A549 (cell line): ENCODE measurements around the gene PLEKHA7. TPM values are rescaled to one million over a fixed set of nuclear protein-coding genes. Genes with fewer than 3 reads are reported as not detected.
A peak's percentile ranks its signal among the peaks of the same experiment; 100 is the strongest.

Experiments
- ATAC-seq, 2 experiments: fragments of 200-7000 bp in 1 of 2; fragments of >200 bp in 1 of 2; cut with Nextera tagmentation in 1 of 2; cut with Tn5 transposase in 1 of 2; 3 replicates each; pipeline versions ENCODE4 v1.8.0 to v1.9.1; 2018 to 2020; ENCODE audit warnings: mild to moderate bottlenecking in 1 of 2, moderate library complexity in 1 of 2
- CTCF ChIA-PET: fragments of 300-600 bp; sonication (Branson Sonifier 250); formaldehyde crosslinking; extraction: SDS; loops from one replicate; lab custom pipeline; 2021; ENCODE audit warnings: antibody characterized with exemption, inconsistent platforms; lab: Yijun Ruan, JAX
- POLR2A ChIA-PET: fragments of 350-600 bp; formaldehyde crosslinking; extraction: SDS; loops from one replicate; lab custom pipeline; 2021; ENCODE audit warnings: antibody characterized with exemption, inconsistent platforms; lab: Yijun Ruan, JAX
- DNase-seq, 2 experiments: peaks; one replicate each; pipeline versions ENCODE4 v3.0.0 to v3.0.0-alpha.2; 2011 to 2016; ENCODE audit warnings: low read depth in 1 of 2, low spot score in 1 of 2
- FAIRE-seq: peaks from 2 replicates; lab custom pipeline; 2011; peaks lifted over from hg19 to GRCh38; lab: Jason Lieb, UNC
- H3K27ac ChIP-seq, 2 experiments: fragments of >200 bp; sonication (Bioruptor Twin); formaldehyde crosslinking; 3 replicates each; pipeline ENCODE4 v1.5.1; 2016 to 2017
- H3K4me1 ChIP-seq: fragments of >200 bp; sonication (Bioruptor Twin); formaldehyde crosslinking; 3 replicates; pipeline ENCODE4 v1.6.1; 2016
- H3K4me2 ChIP-seq: fragments of >200 bp; sonication (Bioruptor Twin); formaldehyde crosslinking; 3 replicates; pipeline ENCODE4 v1.6.1; 2016
- H3K4me3 ChIP-seq: fragments of >200 bp; sonication (Bioruptor Twin); formaldehyde crosslinking; 3 replicates; pipeline ENCODE4 v1.5.1; 2016
- H3K9me3 ChIP-seq: fragments of >200 bp; sonication (Bioruptor Twin); formaldehyde crosslinking; 3 replicates; pipeline ENCODE4 v1.6.1; 2016
- BCL3 ChIP-seq: fragments of >200 bp; sonication (Bioruptor Twin); formaldehyde crosslinking; IDR thresholded peaks from 3 replicates; pipeline ENCODE4 v1.6.1; 2016
- BHLHE40 ChIP-seq: IDR thresholded peaks from 2 replicates; pipeline ENCODE4 v1.6.1; 2012; ENCODE audit warnings: low read depth, low read length, inconsistent platforms
- CEBPB ChIP-seq, 2 experiments: fragments of >200 bp in 1 of 2; sonication (Bioruptor Twin) in 1 of 2; formaldehyde crosslinking in 1 of 2; IDR thresholded peaks; 2 replicates each; pipeline ENCODE4 v1.6.1; 2012 to 2016
- ESRRA ChIP-seq: fragments of 150-350 bp; IDR thresholded peaks from 2 replicates; pipeline ENCODE4 v1.6.1; 2014; ENCODE audit warnings: mild to moderate bottlenecking, low read length, borderline replicate concordance
- FOXS1 ChIP-seq: fragments of 250-450 bp; sonication (Bioruptor Pico); IDR thresholded peaks from 2 replicates; pipeline ENCODE4 v1.5.0; 2020; ENCODE audit warnings: mild to moderate bottlenecking, moderate library complexity
- HOXB5 ChIP-seq: fragments of 250-450 bp; sonication (Bioruptor Pico); IDR thresholded peaks from 2 replicates; pipeline ENCODE4 v1.5.0; 2020; ENCODE audit warnings: mild to moderate bottlenecking, moderate library complexity
- JUN ChIP-seq, 2 experiments: fragments of >200 bp; sonication (Bioruptor Twin); formaldehyde crosslinking; IDR thresholded peaks; 2 replicates in 1 of 2; 3 replicates in 1 of 2; pipeline ENCODE4 v1.6.1; 2016 to 2017
- KDM5A ChIP-seq: fragments of 200-600 bp; sonication (generic); IDR thresholded peaks from 2 replicates; pipeline ENCODE4 v1.6.1; 2016; ENCODE audit warnings: antibody characterized with exemption, mild to moderate bottlenecking
- MYC ChIP-seq: IDR thresholded peaks from 2 replicates; pipeline ENCODE4 v1.6.1; 2012; ENCODE audit warnings: mild to moderate bottlenecking, inconsistent platforms, low read length, improper control_type of control experiment, borderline replicate concordance
- NR3C1 ChIP-seq: fragments of >200 bp; sonication (Bioruptor Twin); formaldehyde crosslinking; IDR thresholded peaks from 3 replicates; pipeline ENCODE4 v1.6.1; 2017
- POLR2AphosphoS2 ChIP-seq: conservative IDR thresholded peaks from 2 replicates; pipeline ENCODE4 v1.6.1; 2012; ENCODE audit warnings: low read length, improper control_type of control experiment, inconsistent platforms
- RAD21 ChIP-seq, 2 experiments: fragments of >200 bp in 1 of 2; sonication (Bioruptor Twin) in 1 of 2; formaldehyde crosslinking in 1 of 2; IDR thresholded peaks in 1 of 2; conservative IDR thresholded peaks in 1 of 2; 2 replicates in 1 of 2; 3 replicates in 1 of 2; pipeline ENCODE4 v1.6.1; 2012 to 2018; ENCODE audit warnings: inconsistent platforms in 1 of 2
- RCOR1 ChIP-seq: fragments of 150-350 bp; IDR thresholded peaks from 2 replicates; pipeline ENCODE4 v1.6.1; 2014; ENCODE audit warnings: antibody characterized with exemption, low read length, low read depth
- RFX5 ChIP-seq: fragments of 450-650 bp; IDR thresholded peaks from 2 replicates; pipeline ENCODE4 v1.7.1; 2014; ENCODE audit warnings: antibody characterized with exemption, mild to moderate bottlenecking, moderate library complexity
- SMC3 ChIP-seq: fragments of >200 bp; sonication (Bioruptor Twin); formaldehyde crosslinking; IDR thresholded peaks from 3 replicates; pipeline ENCODE4 v1.6.1; 2018; ENCODE audit warnings: inconsistent platforms
- ZFP36 ChIP-seq: fragments of 450-650 bp; IDR thresholded peaks from 2 replicates; pipeline ENCODE4 v1.6.1; 2014; ENCODE audit warnings: borderline replicate concordance; ENCODE audit not compliant: partially characterized antibody
- ZNF302 ChIP-seq: fragments of 250-450 bp; sonication (Bioruptor Pico); IDR thresholded peaks from 2 replicates; pipeline ENCODE4 v1.9.0; 2021; ENCODE audit warnings: inconsistent platforms, mild to moderate bottlenecking, moderate library complexity
- WGBS: methylation state at CpG from one replicate; pipeline ENCODE4 v1.1.6; 2017; ENCODE audit errors: missing lambda C conversion rate; 5-methylcytosine and 5-hydroxymethylcytosine counted together
- polyA plus RNA-seq, 4 experiments: library from polyadenylated mRNA; depleted of rRNA in 3 of 4; stranded (reverse); fragments of >200 nt; fragmentation: RNase III in 1 of 4; extraction: RNeasy Plus Mini Kit Qiagen cat#74134 plus additional on column Dnase treatment in 1 of 4; gene quantifications; 2 replicates in 3 of 4; 3 replicates in 1 of 4; pipeline ENCODE4 v1.2.3, GENCODE V29; 2011 to 2017
- TF ChIP-seq, protein P1 (sequence below): IDR thresholded peaks from 2 replicates; pipeline ENCODE4 v1.6.1; 2012; ENCODE audit warnings: low read depth, borderline replicate concordance
- TF ChIP-seq, protein P2 (sequence below): fragments of 250-450 bp; sonication (Bioruptor Pico); IDR thresholded peaks from 2 replicates; pipeline ENCODE4 v1.5.0; 2020; ENCODE audit warnings: low read depth, mild to moderate bottlenecking, moderate library complexity
- TF ChIP-seq, protein P3 (sequence below): fragments of 450-650 bp; IDR thresholded peaks from 2 replicates; pipeline ENCODE4 v1.6.1; 2014; ENCODE audit warnings: antibody characterized with exemption

Gene PLEKHA7
- polyA plus RNA-seq, 2 of the 4 experiments (the other 2 are of a cell fraction) = 8.7 to 13.8 TPM

- TF ChIP-seq RFX5 = no peak
- TF ChIP-seq MYC = no peak
- no peak for TF ChIP-seq BHLHE40
- no peak for TF ChIP-seq FOXS1 (CRISPR knock-in tag)
- TF ChIP-seq, protein P1, sequence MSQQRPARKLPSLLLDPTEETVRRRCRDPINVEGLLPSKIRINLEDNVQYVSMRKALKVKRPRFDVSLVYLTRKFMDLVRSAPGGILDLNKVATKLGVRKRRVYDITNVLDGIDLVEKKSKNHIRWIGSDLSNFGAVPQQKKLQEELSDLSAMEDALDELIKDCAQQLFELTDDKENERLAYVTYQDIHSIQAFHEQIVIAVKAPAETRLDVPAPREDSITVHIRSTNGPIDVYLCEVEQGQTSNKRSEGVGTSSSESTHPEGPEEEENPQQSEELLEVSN = no peak
- no peak for TF ChIP-seq RAD21 (conservative IDR thresholded peaks at IDR 0.05 in 1 of 2, IDR thresholded peaks at IDR 0.05 in 1 of 2)
- TF ChIP-seq JUN (IDR thresholded peaks at IDR 0.05) = no peak
- no peak for TF ChIP-seq BCL3
- POLR2A ChIA-PET = no interaction called here
- ATAC-seq = no peak
- CTCF ChIA-PET = interaction anchor here (1.5 to 3.6 kb wide), 2 partner anchors 10 to 104 kb away, joined by 3 to 14 read pairs; no protein-coding TSS in a partner anchor
- H3K4me1 ChIP-seq = peaks cover 8% of the 10 kb centered on the region; the same call in 2 of the 3 replicates
- no peak overlapping the region for H3K4me3 ChIP-seq
- FAIRE-seq = no peak
- H3K27ac ChIP-seq = no peak overlapping the region
- no peak for DNase-seq
- H3K9me3 ChIP-seq = no peaks in the 10 kb centered on the region
- no peak overlapping the region for H3K4me2 ChIP-seq
- 92% methylated on average over 4 of the region's 4 CpGs for WGBS
Observed at GRCh38 chr11:16911186-16911585, 103.0 kb downstream of the PLEKHA7 start.

DNA sequence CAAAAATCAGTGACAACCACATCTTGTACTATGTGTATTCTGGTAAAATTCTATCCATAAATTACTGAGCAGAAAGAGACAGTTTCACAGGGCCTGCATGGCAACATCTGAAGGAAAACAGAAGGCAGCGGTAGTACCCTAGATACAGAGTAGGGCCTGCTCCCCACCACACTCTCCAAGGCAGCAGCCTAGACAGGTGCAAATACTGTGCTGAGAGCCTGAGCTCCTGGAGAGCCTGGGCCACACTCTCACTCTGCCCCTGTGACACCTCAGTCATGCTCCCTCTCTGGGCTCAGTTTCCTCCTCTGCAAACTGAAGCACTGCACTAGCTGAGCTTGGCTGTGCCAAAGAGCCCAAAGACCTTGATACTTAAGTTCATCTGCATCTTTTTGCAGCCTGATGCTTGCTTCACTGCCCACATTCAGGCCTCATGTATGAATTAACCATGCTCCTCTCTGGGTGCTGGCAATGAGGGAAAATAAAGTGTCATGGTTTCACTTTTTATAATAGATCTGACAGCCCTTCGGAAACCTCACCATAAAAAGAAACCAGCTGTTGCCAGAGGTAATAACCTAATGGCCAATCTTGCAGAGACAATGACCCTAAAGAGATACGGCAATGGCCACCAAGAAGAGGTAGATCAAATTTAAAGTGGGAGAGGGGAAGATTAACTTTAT is 104.7 kb downstream of the PLEKHA7 start:
- ATAC-seq (peak in 1 of 2 experiments; percentile 33; a peak in 2 of 6 replicates), DNase-seq (no peak), FAIRE-seq (no peak)
- no peak overlapping the region for H3K4me3 ChIP-seq
- ChIA-PET CTCF (interaction anchor here (1.0 to 3.6 kb wide), 3 partner anchors 12 to 124 kb away, joined by 3 to 14 read pairs (median 3); no protein-coding TSS in a partner anchor), POLR2A (no interaction called here)
- H3K4me1 ChIP-seq = peaks cover 8% of the 10 kb centered on the region; the same call in 2 of the 3 replicates
- no peak overlapping the region for H3K4me2 ChIP-seq
- TF ChIP-seq ZFP36 (no peak), FOXS1 (CRISPR knock-in tag) (no peak), ZNF302 (CRISPR knock-in tag) (no peak), CEBPB (IDR thresholded peaks at IDR 0.05) (no peak), MYC (no peak), POLR2AphosphoS2 (no peak), ESRRA (no peak), NR3C1 (no peak), SMC3 (no peak), RCOR1 (no peak), HOXB5 (CRISPR knock-in tag) (no peak), RFX5 (no peak), KDM5A (no peak)
- TF ChIP-seq, protein P2, sequence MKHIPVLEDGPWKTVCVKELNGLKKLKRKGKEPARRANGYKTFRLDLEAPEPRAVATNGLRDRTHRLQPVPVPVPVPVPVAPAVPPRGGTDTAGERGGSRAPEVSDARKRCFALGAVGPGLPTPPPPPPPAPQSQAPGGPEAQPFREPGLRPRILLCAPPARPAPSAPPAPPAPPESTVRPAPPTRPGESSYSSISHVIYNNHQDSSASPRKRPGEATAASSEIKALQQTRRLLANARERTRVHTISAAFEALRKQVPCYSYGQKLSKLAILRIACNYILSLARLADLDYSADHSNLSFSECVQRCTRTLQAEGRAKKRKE (CRISPR knock-in tag) = no peak
- TF ChIP-seq, protein P3, sequence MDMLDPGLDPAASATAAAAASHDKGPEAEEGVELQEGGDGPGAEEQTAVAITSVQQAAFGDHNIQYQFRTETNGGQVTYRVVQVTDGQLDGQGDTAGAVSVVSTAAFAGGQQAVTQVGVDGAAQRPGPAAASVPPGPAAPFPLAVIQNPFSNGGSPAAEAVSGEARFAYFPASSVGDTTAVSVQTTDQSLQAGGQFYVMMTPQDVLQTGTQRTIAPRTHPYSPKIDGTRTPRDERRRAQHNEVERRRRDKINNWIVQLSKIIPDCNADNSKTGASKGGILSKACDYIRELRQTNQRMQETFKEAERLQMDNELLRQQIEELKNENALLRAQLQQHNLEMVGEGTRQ = no peak
- no peaks in the 10 kb centered on the region for H3K9me3 ChIP-seq
- WGBS = 92% methylated on average over 3 of the region's 3 CpGs
- H3K27ac ChIP-seq = no peak overlapping the region
